Activated T-cell treated with anti-CD3 and anti-CD28 coated beads, Interleukin-2, amount 50 U/mL, for 4 hours (primary cell): ENCODE measurements around the gene CD276. TPM values are rescaled to one million over a fixed set of nuclear protein-coding genes. Genes with fewer than 3 reads are reported as not detected.
A peak's percentile ranks its signal among the peaks of the same experiment; 100 is the strongest.
"Not testable (repeated sequence)": the region's sequence is repeated elsewhere in the genome, so short reads cannot be mapped to it uniquely, and the experiment has no call there.

Experiments
- ATAC-seq, 2 donors: fragments of 200-7000 bp; cut with Tn5 transposase; one replicate each; pipeline ENCODE4 v1.10.0; 2021
- DNase-seq: peaks from one replicate; pipeline ENCODE4 v3.0.0-alpha.2; 2020
- H3K27me3 Mint-ChIP-seq: one replicate; pipeline ENCODE4 v1.8.0; 2021; ENCODE audit warnings: low read depth, mixed read lengths
- H3K36me3 Mint-ChIP-seq: one replicate; pipeline ENCODE4 v1.8.0; 2022; ENCODE audit warnings: mixed read lengths; ENCODE audit not compliant: insufficient read depth
- H3K4me1 Mint-ChIP-seq: one replicate; pipeline ENCODE4 v1.8.0; 2021; ENCODE audit warnings: low read depth, mixed read lengths
- H3K4me3 Mint-ChIP-seq: one replicate; pipeline ENCODE4 v1.8.0; 2021; ENCODE audit warnings: mild to moderate bottlenecking, moderate library complexity, mixed read lengths
- H3K9me3 Mint-ChIP-seq: one replicate; pipeline ENCODE4 v1.8.0; 2021; ENCODE audit warnings: mixed read lengths
- total RNA-seq, 3 donors: library from RNA; stranded (reverse); gene quantifications; one replicate each; pipeline ENCODE4 v1.2.1, GENCODE V29; 2021

The CD276 gene
- 1 to 10 TPM; 2.6 to 4.1 (median 3.1) TPM for total RNA-seq

DNA sequence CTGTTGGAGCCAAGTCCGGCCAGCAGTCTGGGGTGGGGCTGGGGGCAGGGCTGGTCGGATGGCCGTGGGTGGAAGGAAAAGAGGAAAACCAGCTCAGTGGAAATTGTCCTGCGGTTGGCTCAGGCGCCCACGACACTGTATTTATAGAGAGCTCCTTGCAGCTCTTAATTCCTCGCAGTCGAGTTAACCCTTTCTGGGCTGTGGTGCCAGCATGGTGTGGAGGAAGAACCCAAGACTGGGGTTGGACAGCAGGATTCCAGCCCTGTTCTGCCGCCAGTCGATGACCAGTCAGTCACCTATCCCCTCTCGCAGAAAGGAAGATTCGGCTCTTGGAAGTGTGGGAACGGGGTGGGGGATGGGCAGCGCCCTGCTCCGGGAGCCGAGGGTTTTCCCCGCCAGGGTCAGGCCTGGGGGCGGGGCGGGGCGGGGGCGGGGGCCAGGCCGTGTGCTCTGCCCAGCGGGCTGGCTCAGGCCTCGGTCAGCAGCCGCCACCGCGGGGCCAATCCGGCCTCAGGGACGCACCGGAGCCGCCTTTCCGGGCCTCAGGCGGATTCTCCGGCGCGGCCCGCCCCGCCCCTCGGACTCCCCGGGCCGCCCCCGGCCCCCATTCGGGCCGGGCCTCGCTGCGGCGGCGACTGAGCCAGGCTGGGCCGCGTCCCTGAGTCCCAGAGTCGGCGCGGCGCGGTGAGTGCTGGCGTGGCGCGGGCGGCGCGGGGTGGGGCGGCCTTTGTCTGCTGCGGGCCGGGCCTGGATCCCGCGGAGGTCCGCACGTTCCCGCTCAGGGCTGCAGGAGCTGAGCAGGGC lies at the start of gene CD276:
CD276 (plus strand) TSS at position 607 of the 804 bp plus-strand sequence. CDS start 15,257 bp downstream, outside the sequence.
- Mint-ChIP-seq H3K4me3 (peak within 1 kb of the TSS; percentile 66), H3K36me3 (no peaks in the 10 kb centered on the region), H3K27me3 (peaks cover 54% of the 10 kb centered on the region), H3K4me1 (peaks cover 11% of the 10 kb centered on the region), H3K9me3 (no peaks in the 10 kb centered on the region)
- ATAC-seq (peak; percentile 58 to 65), DNase-seq (no peak)

DNA sequence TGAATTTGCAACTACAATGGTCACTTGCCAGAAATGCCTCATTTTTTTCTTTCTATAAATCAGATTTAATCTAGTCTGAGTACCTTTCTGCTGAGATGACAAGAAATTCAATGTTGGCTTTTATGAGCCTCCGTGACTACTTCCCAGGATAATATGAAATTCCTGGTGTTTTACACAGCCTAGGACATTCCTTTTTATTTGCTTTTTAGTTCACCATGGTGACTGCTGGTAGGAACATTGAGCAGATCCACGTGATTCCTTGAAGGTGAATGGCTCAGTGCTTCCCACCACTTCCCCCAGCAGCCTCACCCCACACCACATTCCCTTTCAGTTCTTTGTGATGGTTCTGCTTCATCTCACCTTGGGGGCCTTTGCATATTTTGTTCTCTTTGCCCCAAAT lies 46.7 kb upstream of the CD276 start:
- no peak overlapping the region for H3K4me3 Mint-ChIP-seq
- H3K27me3 Mint-ChIP-seq, result peaks cover 25% of the 10 kb centered on the region
- no peaks in the 10 kb centered on the region for H3K36me3 Mint-ChIP-seq
- ATAC-seq, result no peak
- peaks cover 11% of the 10 kb centered on the region for H3K4me1 Mint-ChIP-seq
- H3K9me3 Mint-ChIP-seq, result peaks cover 4% of the 10 kb centered on the region
- no peak for DNase-seq

DNA sequence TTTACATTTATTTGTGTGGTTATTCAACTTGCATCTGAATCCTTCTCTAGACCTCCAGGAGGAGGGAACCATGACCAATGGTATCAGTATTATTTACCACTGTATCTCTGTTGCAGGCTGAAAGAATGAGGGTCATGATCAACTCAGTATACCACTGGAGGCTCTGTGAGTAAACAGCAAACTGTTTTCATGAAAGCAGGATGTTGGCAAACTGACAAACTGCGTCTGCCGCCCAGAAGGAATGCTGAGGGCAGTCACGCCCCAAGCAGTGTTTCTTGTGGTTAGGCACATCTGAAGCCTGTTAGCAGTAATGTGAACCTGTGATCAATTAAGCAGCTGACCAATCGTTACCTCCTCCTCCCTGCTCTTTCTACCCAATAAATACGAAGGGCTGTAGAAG lies 44.7 kb upstream of the CD276 start:
- not testable (repeated sequence) for ATAC-seq, H3K9me3 Mint-ChIP-seq, H3K4me3 Mint-ChIP-seq, H3K4me1 Mint-ChIP-seq, DNase-seq, H3K36me3 Mint-ChIP-seq
- H3K27me3 Mint-ChIP-seq, result peaks cover 25% of the 10 kb centered on the region

DNA sequence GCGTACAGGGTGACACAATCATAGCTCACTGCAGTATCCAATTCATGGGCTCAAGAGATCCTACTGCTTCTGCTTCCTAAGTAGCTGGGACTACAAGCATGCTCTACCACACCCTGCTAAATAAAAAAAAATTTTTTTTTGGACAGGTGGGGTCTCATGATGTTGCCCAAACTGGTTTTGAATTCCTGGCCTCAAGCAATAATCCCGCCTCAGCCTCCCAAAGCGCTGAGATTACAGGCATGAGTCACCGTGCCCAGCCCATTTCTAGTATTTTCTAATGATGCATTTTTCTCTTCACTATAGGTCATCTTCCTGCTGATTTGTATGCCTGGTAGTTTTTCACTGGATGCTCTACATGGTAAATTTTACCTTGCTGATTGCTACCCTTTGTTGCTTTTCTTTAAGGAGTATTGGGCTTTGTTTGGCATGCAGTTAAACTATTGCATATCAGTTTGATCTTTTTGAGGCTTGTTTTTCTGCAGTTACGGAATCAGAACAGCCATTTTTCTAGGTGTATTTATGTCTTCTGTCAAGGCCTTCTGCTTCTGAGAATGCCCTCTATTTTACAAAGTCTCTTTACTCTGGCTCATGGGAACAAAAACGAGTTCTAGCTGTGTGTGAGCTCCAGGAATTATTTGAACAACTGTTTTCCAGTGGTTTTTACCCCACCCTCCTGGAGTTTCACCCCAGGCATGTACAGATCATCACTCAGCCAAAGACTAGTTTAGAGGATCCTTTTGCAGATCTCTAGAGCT lies 36.7 kb upstream of the CD276 start:
- DNase-seq (no peak), ATAC-seq (no peak)
- Mint-ChIP-seq H3K4me1 (peaks cover 16% of the 10 kb centered on the region), H3K27me3 (peaks cover 15% of the 10 kb centered on the region), H3K36me3 (no peaks in the 10 kb centered on the region), H3K9me3 (peaks cover 6% of the 10 kb centered on the region), H3K4me3 (no peak overlapping the region)

DNA sequence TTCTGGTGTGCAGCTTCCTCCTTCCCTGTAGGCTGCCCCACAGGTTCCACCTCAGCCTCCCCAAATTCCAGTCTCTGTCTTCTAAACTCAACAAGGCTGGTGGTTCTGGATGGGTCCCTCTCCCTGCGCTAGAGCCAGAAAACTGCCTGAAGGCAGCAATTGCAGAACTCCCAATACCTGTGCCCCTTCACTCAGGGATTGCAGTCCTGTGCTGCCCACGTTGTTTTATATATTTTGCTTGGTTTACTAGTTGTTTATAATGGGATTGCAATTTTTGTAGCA lies 36.2 kb upstream of the CD276 start:
- Mint-ChIP-seq H3K9me3 (peaks cover 6% of the 10 kb centered on the region), H3K4me1 (peaks cover 16% of the 10 kb centered on the region), H3K4me3 (no peak overlapping the region), H3K36me3 (no peaks in the 10 kb centered on the region), H3K27me3 (peaks cover 15% of the 10 kb centered on the region)
- ATAC-seq (no peak), DNase-seq (no peak)

DNA sequence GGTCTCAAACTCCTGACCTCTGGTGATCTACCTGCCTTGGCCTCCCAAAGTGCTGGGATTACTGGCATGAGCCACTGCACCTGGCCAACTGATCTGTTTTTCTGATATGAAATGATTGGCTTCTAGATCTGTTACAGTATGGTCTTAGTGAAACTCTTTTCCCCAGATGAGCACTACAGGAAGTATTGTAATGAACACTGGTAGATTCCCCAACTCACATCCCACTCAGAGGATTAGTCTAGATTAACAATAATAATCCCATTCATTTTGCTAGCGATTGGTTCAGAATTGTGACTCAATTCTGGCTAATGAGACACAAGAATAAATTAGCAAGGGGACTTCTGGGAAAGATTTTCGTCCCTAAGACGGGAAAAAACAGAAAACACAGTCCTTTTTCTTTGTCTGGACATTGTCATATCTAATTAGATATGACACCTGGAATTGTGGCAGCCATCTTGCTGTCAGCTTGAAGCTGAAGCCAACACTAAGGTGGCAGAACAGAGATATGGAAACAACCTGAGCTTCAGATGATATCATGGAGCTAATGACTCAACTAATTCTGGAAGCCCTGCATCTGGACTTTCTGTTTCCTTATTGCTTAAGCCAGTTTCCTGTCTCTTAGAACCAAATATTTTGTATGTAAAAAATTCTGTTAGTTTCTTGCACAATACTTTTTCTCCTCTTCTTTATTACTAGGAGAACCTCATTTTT lies 33.6 kb upstream of the CD276 start:
- peak; percentile 86 to 89 for ATAC-seq

DNA sequence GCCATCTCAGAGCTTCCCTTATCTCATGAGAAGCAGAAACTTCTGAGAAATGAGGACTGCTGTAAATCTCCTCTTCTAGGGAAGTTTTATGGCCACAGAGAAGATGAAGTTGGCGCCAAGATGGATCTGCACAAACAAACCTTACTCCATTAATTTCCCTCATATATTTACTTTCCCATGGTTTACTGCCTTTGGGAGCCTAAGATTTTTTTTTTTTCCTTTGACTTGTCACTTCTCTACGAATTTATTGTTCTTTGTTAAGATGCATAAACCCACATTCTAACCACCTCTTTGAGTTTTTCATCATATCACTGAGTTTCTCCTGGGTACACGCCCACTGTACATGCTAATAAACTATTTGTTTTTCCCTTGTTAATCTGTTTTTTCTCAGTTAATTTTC lies 29.5 kb upstream of the CD276 start:
- no peak for ATAC-seq
- Mint-ChIP-seq H3K9me3 (peaks cover 6% of the 10 kb centered on the region), H3K36me3 (no peaks in the 10 kb centered on the region), H3K4me1 (peaks cover 16% of the 10 kb centered on the region), H3K27me3 (peaks cover 28% of the 10 kb centered on the region), H3K4me3 (no peak overlapping the region)
- DNase-seq, result no peak

More for the DNA sequence above, 33.6 kb upstream of the CD276 start:
- Mint-ChIP-seq H3K9me3 (peaks cover 6% of the 10 kb centered on the region), H3K4me1 (peaks cover 16% of the 10 kb centered on the region), H3K27me3 (peaks cover 19% of the 10 kb centered on the region), H3K36me3 (no peaks in the 10 kb centered on the region), H3K4me3 (peak overlapping the region; percentile 21)
- DNase-seq, result no peak

DNA sequence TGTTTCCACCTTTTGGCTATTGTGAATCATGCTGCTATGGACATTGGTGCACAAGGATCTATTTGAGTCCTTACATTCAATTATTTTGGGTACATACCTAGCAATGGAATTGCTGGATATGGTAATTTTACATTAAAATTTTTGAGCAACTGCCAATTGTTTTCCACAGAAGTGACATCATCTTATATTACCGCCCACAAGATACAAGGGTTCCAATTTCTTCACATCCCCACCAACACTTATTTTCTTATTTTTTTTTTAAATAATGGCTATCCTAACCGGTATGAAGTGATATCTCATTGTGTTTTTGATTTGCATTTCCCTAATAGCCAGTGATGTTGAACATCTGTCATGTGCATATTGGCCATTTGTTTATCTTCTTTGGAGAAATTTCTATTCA lies 28.5 kb upstream of the CD276 start:
- Mint-ChIP-seq H3K4me1 (peaks cover 15% of the 10 kb centered on the region), H3K36me3 (no peaks in the 10 kb centered on the region), H3K4me3 (no peak overlapping the region), H3K9me3 (peaks cover 6% of the 10 kb centered on the region), H3K27me3 (peaks cover 33% of the 10 kb centered on the region)
- ATAC-seq, result no peak
- DNase-seq, result no peak

DNA sequence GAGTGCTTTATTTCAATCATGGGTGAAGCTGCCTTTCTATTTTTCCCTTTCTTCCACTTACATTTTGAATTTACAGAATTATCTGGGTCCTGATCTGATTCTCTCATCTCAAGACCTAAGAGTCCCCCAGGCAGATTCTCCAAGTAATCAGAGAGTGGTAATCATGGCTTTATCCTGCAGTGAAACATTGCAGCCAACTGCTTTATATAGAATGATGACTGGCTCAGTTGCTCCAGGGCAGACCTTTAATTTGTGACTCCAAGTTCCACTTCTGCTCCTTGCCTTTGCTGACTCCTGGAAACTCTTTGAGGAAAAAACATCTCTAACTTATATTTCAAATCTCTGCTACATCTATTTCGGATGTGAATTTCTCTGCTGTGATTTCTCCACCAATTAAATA lies 25.5 kb upstream of the CD276 start:
- no peaks in the 10 kb centered on the region for H3K36me3 Mint-ChIP-seq
- no peak overlapping the region for H3K4me3 Mint-ChIP-seq
- H3K4me1 Mint-ChIP-seq, result peaks cover 6% of the 10 kb centered on the region
- no peak for DNase-seq
- no peak for ATAC-seq
- peaks cover 5% of the 10 kb centered on the region for H3K9me3 Mint-ChIP-seq
- H3K27me3 Mint-ChIP-seq, result peaks cover 35% of the 10 kb centered on the region

DNA sequence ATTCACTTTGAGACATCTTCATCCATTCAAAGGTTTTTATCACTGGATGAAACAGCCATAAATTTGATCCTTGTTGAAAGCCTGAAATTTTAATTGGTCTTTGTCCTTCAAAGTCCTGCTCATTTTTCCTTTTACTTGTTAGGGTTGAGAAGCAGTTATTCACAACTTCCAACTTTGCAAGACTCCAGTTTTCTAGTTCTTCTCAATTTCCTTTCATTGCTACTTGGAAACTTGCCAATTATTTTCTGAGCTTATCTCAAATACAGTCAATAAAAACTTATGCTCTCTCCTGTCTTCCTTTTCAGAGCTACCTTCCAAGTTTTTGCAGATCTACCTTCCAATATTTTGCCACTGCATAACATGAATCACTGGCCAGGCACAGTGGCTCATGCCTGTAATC lies 23.7 kb upstream of the CD276 start:
- H3K27me3 Mint-ChIP-seq, result peaks cover 32% of the 10 kb centered on the region
- H3K4me3 Mint-ChIP-seq, result no peak overlapping the region
- ATAC-seq (no peak), DNase-seq (no peak)
- H3K9me3 Mint-ChIP-seq, result peaks cover 5% of the 10 kb centered on the region
- H3K36me3 Mint-ChIP-seq, result no peaks in the 10 kb centered on the region
- H3K4me1 Mint-ChIP-seq, result peaks cover 6% of the 10 kb centered on the region

DNA sequence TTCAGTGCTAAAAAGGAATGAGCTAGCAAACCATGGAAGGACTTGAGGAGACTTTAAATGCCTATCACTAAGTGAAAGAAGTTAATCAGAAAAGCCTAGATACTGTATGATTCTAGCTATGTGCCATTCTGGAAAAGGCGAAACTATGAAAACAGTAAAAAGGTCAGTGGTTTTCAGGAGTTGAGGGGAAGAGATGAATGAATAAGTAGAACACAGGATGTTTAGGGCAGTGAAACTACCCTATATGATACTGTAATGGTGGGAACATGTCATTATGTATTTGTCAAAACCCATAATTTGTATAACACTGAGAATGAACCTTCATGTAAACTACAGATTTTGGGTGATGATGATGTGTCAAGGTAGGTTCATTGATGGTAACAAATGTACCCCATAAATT lies 9.6 kb upstream of the CD276 start:
- no peaks in the 10 kb centered on the region for H3K36me3 Mint-ChIP-seq
- H3K4me1 Mint-ChIP-seq, result no peaks in the 10 kb centered on the region
- peaks cover 33% of the 10 kb centered on the region for H3K27me3 Mint-ChIP-seq
- no peak for DNase-seq
- ATAC-seq, result no peak
- H3K9me3 Mint-ChIP-seq, result no peaks in the 10 kb centered on the region
- H3K4me3 Mint-ChIP-seq, result no peak overlapping the region

DNA sequence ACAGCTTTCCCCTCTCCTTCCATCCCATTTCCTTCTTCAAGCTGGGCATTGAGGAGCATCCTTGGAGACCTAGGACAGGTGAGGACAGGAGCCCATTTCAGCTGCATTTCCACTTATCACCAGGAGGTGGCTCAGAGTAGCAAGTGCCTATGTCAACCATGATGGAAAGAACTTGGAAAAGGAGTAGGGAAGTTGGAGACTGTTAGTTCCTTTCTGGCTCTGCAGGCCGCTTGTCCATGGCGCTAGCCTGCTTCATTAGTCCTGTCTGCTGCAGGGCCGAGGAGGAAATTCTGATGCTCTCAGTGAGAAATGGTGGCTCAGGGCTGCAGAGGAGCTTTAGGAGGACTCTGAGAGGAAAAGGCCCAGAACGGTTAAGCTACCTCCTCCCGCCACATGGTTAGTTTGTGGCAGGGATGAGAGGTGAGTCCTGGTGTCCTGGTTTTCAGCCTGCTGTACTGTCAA lies 7.0 kb upstream of the CD276 start:
- no peaks in the 10 kb centered on the region for H3K36me3 Mint-ChIP-seq
- H3K4me1 Mint-ChIP-seq, result no peaks in the 10 kb centered on the region
- peaks cover 16% of the 10 kb centered on the region for H3K27me3 Mint-ChIP-seq
- DNase-seq, result peak; percentile 42
- no peaks in the 10 kb centered on the region for H3K9me3 Mint-ChIP-seq
- no peak overlapping the region for H3K4me3 Mint-ChIP-seq
- peak; percentile 45 to 52 for ATAC-seq

DNA sequence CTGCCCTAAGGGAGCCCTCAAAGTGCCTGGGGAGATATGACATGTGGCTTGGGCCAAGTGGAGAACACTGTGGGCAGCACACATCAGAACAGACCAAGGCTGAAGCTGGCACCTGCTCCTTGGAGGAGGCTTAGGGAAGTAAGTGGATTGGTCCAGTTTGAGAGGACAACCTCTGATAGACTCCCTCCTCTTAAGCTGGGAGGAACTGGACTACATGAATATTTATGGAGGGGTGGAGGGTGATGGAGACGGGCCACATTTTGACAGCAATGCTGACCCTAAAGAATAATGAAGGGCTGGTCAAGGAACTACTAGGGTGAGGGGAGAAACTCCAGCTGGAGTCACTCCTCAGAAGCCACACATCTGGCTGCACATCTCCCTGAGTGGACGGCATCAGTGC lies 6.5 kb upstream of the CD276 start:
- no peak for DNase-seq
- Mint-ChIP-seq H3K27me3 (peaks cover 22% of the 10 kb centered on the region), H3K4me3 (no peak overlapping the region), H3K4me1 (no peaks in the 10 kb centered on the region), H3K36me3 (no peaks in the 10 kb centered on the region), H3K9me3 (no peaks in the 10 kb centered on the region)
- ATAC-seq, result no peak

DNA sequence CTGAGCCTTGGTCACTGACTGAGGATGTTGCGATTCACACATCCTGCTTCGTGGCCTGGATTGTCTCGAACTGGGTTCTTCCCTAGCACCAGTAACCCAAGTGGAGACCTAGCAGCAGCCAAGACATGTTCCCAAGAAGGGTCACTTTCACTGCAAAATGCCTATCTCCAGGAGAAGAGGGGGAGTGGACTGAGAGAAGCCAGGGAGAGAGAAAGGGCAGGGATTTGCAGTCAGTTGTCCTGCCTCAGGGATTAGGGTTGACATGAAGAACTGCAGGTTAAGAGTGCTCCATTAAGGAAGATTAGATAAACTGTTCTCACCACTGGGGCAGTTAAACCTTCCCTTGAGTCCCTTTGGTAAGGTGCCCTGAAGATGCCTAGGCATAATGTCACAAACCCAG lies 5.7 kb upstream of the CD276 start:
- ATAC-seq (no peak), DNase-seq (no peak)
- Mint-ChIP-seq H3K27me3 (peaks cover 23% of the 10 kb centered on the region), H3K36me3 (no peaks in the 10 kb centered on the region), H3K4me1 (peaks cover 6% of the 10 kb centered on the region), H3K9me3 (no peaks in the 10 kb centered on the region), H3K4me3 (no peak overlapping the region)
